Measurements from ENCODE around the gene MTA1.

The MTA1 gene

DNA sequence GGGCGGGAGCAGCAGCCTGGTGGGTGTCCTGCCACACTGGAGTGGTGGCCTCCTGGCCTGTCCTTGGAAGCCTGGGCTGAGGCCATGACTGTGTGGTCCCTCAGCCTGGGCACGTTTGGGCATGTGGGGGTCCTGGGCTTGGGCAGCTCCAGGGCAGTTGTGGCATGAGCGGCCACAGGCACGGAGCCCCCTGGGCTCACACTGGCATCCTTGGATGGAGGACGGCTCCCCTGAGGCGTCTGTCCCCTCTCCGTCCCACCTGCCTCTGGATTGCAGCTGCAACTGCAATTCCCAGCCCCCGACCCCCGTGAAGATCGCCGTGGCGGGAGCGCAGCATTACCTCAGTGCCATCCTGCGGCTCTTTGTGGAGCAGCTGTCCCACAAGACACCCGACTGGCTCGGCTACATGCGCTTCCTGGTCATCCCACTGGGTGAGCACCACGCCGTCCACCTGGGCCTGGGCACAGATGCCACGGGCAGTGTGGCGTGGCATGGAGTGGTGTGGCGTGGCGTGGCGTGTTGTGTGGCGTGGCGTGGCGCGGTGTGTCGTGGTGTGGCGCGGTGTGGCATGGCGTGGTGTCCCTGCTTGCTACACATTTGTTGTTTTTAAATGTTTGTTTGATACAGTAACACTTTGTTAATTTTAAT lies 36.4 kb upstream of the MTA1 start:
- Mint-ChIP-seq H3K27ac (peak overlapping the region; percentile 15), H3K9me3 (no peaks in the 10 kb centered on the region), H3K36me3 (ENCODE audit: low read depth) (peaks cover 100% of the 10 kb centered on the region), H3K4me1 (ENCODE audit: low read depth) (peaks cover 43% of the 10 kb centered on the region), H3K27me3 (no peaks in the 10 kb centered on the region), H3K4me3 (no peak overlapping the region)
- intact Hi-C loops (cut with micrococcal nuclease): no loop called here

DNA sequence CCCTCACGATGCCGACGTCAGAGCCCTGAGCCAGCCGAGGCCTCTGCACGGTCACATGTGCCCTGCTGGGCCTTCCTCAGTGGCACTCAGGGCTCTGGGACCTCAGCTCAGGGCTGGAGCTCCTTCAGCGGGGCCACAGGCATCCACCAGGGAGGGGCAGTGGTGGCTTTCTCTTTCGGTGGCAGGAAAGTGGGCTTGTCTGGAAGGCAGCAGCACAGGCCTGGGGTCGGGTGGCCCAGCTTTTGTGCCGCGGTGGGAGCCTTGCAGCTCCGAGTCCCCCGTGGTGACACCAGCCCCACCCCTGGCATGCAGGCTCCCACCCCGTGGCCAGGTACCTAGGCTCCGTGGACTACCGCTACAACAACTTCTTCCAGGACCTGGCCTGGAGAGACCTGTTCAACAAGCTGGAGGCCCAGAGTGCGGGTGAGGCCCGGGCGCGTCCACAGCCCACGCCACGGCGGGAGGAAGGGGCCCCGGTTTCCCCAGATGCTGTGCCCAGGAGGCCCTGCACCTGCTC lies 35.5 kb upstream of the MTA1 start:
- H3K27ac Mint-ChIP-seq: no peak overlapping the region
- intact Hi-C loops (cut with micrococcal nuclease): no loop called here
- H3K9me3 Mint-ChIP-seq: no peaks in the 10 kb centered on the region
- H3K27me3 Mint-ChIP-seq: no peaks in the 10 kb centered on the region
- H3K4me1 Mint-ChIP-seq (ENCODE audit: low read depth): peaks cover 52% of the 10 kb centered on the region
- H3K36me3 Mint-ChIP-seq (ENCODE audit: low read depth): peaks cover 94% of the 10 kb centered on the region
- no peak overlapping the region for H3K4me3 Mint-ChIP-seq

DNA sequence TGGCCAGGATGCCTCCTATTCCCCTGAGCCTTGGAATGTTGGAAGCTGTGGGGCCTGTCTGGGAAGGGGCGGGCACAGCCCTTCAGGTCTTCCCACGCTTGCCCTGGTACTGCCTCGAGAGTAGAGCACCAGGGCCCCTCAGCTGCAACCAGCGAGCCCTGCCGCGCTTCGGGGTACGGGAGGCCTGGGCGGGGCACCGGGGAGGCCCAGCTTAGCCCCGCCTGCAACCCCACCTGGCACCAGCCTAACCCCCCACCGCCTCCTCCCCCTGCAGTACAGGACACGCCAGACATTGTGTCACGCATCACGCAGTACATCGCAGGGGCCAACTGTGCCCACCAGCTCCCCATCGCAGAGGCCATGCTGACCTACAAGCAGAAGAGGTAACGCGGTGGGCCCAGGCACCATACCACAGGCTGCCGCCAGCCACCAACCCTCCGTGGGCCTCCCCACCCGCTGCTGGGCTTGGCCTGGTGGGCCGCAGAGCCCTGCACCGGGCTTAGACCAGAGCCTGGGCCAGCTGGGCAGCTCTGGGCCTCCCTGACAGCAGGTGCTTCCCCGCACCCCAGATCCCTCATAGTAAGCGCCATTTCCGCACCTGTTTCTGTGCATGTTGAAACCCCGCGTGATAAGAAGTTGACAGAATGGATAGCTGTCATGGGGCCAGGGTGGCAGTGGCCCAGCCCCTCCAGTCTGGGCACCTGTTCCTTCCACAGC lies 34.9 kb upstream of the MTA1 start:
- H3K9me3 Mint-ChIP-seq: no peaks in the 10 kb centered on the region
- H3K27ac Mint-ChIP-seq: peak overlapping the region; percentile 95
- peaks cover 88% of the 10 kb centered on the region for H3K36me3 Mint-ChIP-seq (ENCODE audit: low read depth)
- intact Hi-C loops (cut with micrococcal nuclease): no loop called here
- H3K27me3 Mint-ChIP-seq: no peaks in the 10 kb centered on the region
- H3K4me3 Mint-ChIP-seq: no peak overlapping the region
- H3K4me1 Mint-ChIP-seq (ENCODE audit: low read depth): peaks cover 59% of the 10 kb centered on the region

DNA sequence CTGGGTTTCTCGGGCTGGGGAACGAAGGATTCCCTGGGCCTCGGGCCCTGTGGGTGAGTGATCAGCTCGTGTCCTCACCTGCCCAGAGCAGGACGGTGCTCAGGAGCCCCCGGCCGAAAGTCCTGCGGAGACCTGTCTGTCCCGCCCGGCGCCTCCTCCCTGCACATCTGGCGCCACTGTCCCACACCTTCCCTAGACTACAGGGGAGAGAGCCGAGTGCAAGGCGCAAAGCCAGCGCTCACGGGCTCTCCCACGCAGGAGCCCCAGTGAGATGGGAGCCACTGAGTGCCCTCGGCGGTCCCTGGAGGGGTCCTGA lies 34.3 kb upstream of the MTA1 start:
- Mint-ChIP-seq H3K27me3 (no peaks in the 10 kb centered on the region), H3K27ac (peak overlapping the region; percentile 95), H3K4me3 (no peak overlapping the region), H3K36me3 (ENCODE audit: low read depth) (peaks cover 82% of the 10 kb centered on the region), H3K4me1 (ENCODE audit: low read depth) (peaks cover 64% of the 10 kb centered on the region), H3K9me3 (no peaks in the 10 kb centered on the region)
- intact Hi-C loops (cut with micrococcal nuclease): no loop called here

DNA sequence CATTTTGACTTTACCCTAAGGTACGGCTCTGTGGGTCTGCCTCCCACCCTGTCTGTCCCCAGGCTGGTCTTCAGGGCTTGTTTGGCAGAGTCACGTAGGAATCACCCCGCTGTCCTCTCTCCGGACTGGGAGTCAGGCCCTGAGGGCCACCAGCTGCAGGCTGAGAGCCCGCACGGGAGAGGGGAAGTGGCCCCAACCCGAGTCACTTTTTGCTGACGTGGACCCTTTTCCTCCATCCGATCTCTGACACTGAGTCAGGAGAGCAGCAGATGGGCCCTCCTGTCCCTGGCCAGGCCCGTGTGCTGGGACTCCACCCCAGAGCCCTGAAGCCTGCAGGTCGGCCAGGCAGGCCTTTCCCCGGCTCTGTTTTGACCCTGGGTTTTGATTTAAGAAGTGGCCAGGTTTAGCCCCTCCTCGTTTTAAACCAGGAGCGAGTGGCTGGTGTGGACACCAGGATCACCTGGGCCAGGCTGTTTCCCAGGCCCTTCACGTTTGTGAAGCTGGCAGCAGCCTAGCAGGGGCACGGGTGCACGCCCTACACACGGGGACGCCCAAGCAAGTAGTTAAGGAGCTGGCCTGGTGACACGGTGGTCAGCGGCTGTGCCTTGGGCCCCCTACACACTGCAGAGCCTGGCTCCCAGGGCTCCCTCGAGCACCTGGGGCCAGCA lies 33.8 kb upstream of the MTA1 start:
- peak overlapping the region; percentile 95 for H3K27ac Mint-ChIP-seq
- no peaks in the 10 kb centered on the region for H3K27me3 Mint-ChIP-seq
- H3K4me3 Mint-ChIP-seq: peak overlapping the region; percentile 17
- intact Hi-C loops (cut with micrococcal nuclease): no loop called here
- no peaks in the 10 kb centered on the region for H3K9me3 Mint-ChIP-seq
- H3K36me3 Mint-ChIP-seq (ENCODE audit: low read depth): peaks cover 77% of the 10 kb centered on the region
- H3K4me1 Mint-ChIP-seq (ENCODE audit: low read depth): peaks cover 69% of the 10 kb centered on the region

GRCh38 chr14:105386581-105387529 lies 32.8 kb upstream of the MTA1 start:
- intact Hi-C loops (cut with micrococcal nuclease): no loop called here
- H3K27me3 Mint-ChIP-seq: no peaks in the 10 kb centered on the region
- peaks cover 73% of the 10 kb centered on the region for H3K4me1 Mint-ChIP-seq (ENCODE audit: low read depth)
- H3K27ac Mint-ChIP-seq: peak overlapping the region; percentile 95
- no peak overlapping the region for H3K4me3 Mint-ChIP-seq
- peaks cover 72% of the 10 kb centered on the region for H3K36me3 Mint-ChIP-seq (ENCODE audit: low read depth)
- H3K9me3 Mint-ChIP-seq: no peaks in the 10 kb centered on the region

GRCh38 chr14:105387530-105387922 lies 32.1 kb upstream of the MTA1 start:
- H3K4me1 Mint-ChIP-seq (ENCODE audit: low read depth): peaks cover 76% of the 10 kb centered on the region
- peak overlapping the region; percentile 95 for H3K27ac Mint-ChIP-seq
- H3K36me3 Mint-ChIP-seq (ENCODE audit: low read depth): peaks cover 72% of the 10 kb centered on the region
- no peaks in the 10 kb centered on the region for H3K9me3 Mint-ChIP-seq
- intact Hi-C loops (cut with micrococcal nuclease): no loop called here
- H3K4me3 Mint-ChIP-seq: no peak overlapping the region
- no peaks in the 10 kb centered on the region for H3K27me3 Mint-ChIP-seq

DNA sequence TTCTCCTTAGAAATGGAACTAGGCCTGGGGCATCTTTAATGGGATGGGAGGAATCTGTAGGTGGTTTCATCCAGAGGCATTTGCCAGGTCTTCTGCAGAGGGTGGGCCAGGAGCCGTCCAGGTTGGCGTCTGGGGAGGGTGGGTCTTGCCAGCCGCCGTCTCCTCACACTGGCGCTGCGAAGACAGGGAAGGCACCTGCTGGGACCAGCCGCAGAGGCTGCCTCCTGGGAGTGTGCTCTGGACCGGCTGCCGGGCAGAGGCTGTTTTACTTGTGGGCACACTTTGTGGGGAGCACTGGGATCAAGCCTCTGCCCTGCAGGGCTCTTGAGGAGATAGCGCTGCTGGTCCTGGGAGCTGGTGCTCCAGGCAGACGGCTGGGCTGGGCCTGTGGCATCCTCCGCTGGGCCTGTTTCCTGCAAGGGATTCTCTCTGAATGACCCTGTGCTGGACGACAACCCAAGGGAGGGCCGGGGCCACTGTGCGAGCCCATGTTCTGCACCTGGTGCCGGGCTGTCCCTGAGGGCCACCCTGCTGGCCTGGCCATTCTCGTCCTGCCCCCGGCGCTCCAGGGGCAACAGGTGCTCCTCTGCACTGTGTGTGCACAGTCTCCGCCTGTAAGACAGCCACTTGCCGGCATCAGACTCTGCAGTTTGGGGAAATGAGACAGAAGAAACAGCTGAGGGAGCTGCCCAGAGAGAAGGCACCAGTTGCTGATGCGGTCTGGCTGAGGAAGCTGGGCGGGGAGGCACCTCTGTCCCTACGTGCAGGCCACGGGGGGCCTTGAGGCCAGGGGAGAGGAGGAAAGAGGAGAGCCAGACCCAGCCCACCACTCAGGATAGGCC lies 31.3 kb upstream of the MTA1 start:
- intact Hi-C loops (cut with micrococcal nuclease): no loop called here

DNA sequence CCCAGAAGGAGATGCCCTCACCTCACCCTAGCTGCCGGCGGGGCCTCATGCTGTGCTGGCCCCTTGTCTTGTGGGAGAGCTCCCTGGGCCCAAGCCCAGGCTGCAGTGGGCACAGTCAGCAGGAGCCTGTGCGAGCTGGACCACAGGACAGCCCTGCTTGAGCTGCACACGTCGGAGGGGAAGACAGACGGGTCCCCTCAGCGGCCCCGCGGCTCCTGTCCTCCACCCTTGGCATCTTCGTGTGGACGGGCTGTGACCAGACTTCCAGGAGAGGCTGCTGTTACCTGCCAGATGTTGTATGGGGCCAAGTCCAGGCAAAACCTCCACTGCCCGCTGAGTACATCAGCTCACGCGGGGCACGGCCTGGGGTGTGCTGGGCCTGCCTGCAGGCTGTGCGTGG lies 30.7 kb upstream of the MTA1 start:
- intact Hi-C loops (cut with micrococcal nuclease): no loop called here
- Mint-ChIP-seq H3K9me3 (no peaks in the 10 kb centered on the region), H3K36me3 (ENCODE audit: low read depth) (peaks cover 67% of the 10 kb centered on the region), H3K4me3 (peak overlapping the region; percentile 53), H3K4me1 (ENCODE audit: low read depth) (peaks cover 90% of the 10 kb centered on the region), H3K27ac (peak overlapping the region; percentile 95), H3K27me3 (no peaks in the 10 kb centered on the region)

More for the DNA sequence above, 31.3 kb upstream of the MTA1 start:
- H3K36me3 Mint-ChIP-seq (ENCODE audit: low read depth): peaks cover 72% of the 10 kb centered on the region
- peak overlapping the region; percentile 53 for H3K4me3 Mint-ChIP-seq
- no peaks in the 10 kb centered on the region for H3K27me3 Mint-ChIP-seq
- peak overlapping the region; percentile 95 for H3K27ac Mint-ChIP-seq
- H3K4me1 Mint-ChIP-seq (ENCODE audit: low read depth): peaks cover 84% of the 10 kb centered on the region
- H3K9me3 Mint-ChIP-seq: no peaks in the 10 kb centered on the region

GRCh38 chr14:105389534-105389933 lies 30.1 kb upstream of the MTA1 start:
- H3K4me1 Mint-ChIP-seq (ENCODE audit: low read depth): peaks cover 96% of the 10 kb centered on the region
- H3K36me3 Mint-ChIP-seq (ENCODE audit: low read depth): peaks cover 65% of the 10 kb centered on the region
- peak overlapping the region; percentile 95 for H3K27ac Mint-ChIP-seq
- H3K27me3 Mint-ChIP-seq: no peaks in the 10 kb centered on the region
- intact Hi-C loops (cut with micrococcal nuclease): no loop called here
- peak overlapping the region; percentile 32 for H3K4me3 Mint-ChIP-seq
- no peaks in the 10 kb centered on the region for H3K9me3 Mint-ChIP-seq

- Mint-ChIP-seq H3K4me3 (peak overlapping the region; percentile 66), H3K27me3 (no peaks in the 10 kb centered on the region), H3K4me1 (ENCODE audit: low read depth) (peaks cover 100% of the 10 kb centered on the region), H3K27ac (peak overlapping the region; percentile 95), H3K9me3 (no peaks in the 10 kb centered on the region), H3K36me3 (ENCODE audit: low read depth) (peaks cover 65% of the 10 kb centered on the region)
- intact Hi-C loops (cut with micrococcal nuclease): loop anchor here (1.0 to 5.0 kb wide), 2 partner anchors 8 to 102 kb away; partner anchors contain the start of genes TEDC1 and TEX22
Measured at GRCh38 chr14:105389976-105390848, 29.4 kb upstream of the MTA1 start.

- intact Hi-C loops (cut with micrococcal nuclease): loop anchor here (1.0 to 5.0 kb wide), 2 partner anchors 7 to 101 kb away; partner anchors contain the start of genes TEDC1 and TEX22
- Mint-ChIP-seq H3K9me3 (no peaks in the 10 kb centered on the region), H3K27me3 (no peaks in the 10 kb centered on the region), H3K36me3 (ENCODE audit: low read depth) (peaks cover 62% of the 10 kb centered on the region), H3K4me1 (ENCODE audit: low read depth) (peaks cover 98% of the 10 kb centered on the region), H3K27ac (peak overlapping the region; percentile 95), H3K4me3 (no peak overlapping the region)
Measured at GRCh38 chr14:105390849-105391500, 28.7 kb upstream of the MTA1 start.
